GM12865 (cell line): ENCODE data around the gene MTR.

Experiments used
- DNase-seq: peaks from one replicate; pipeline ENCODE4 v3.0.0; 2010; ENCODE audit warnings: low read depth
- H3K4me3 ChIP-seq: 2 replicates; pipeline ENCODE4 v1.5.1; 2011; ENCODE audit warnings: mild to moderate bottlenecking, low read depth, low read length, control low read depth
- TF ChIP-seq, protein P1 (sequence below): IDR thresholded peaks from 2 replicates; pipeline ENCODE4 v1.5.1; 2011; ENCODE audit warnings: low read length, control low read depth, low read depth, inconsistent platforms; ENCODE audit not compliant: insufficient read depth; ENCODE audit errors: missing control alignments

The MTR gene

GRCh38 chr1:236945002-236945401 is 149.9 kb downstream of the MTR start:
- TF ChIP-seq, protein P1, sequence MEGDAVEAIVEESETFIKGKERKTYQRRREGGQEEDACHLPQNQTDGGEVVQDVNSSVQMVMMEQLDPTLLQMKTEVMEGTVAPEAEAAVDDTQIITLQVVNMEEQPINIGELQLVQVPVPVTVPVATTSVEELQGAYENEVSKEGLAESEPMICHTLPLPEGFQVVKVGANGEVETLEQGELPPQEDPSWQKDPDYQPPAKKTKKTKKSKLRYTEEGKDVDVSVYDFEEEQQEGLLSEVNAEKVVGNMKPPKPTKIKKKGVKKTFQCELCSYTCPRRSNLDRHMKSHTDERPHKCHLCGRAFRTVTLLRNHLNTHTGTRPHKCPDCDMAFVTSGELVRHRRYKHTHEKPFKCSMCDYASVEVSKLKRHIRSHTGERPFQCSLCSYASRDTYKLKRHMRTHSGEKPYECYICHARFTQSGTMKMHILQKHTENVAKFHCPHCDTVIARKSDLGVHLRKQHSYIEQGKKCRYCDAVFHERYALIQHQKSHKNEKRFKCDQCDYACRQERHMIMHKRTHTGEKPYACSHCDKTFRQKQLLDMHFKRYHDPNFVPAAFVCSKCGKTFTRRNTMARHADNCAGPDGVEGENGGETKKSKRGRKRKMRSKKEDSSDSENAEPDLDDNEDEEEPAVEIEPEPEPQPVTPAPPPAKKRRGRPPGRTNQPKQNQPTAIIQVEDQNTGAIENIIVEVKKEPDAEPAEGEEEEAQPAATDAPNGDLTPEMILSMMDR = no peak
- no peak for DNase-seq
- H3K4me3 ChIP-seq = no peak overlapping the region

GRCh38 chr1:236947794-236948193 is 152.7 kb downstream of the MTR start:
- no peak for DNase-seq
- TF ChIP-seq, protein P1 = no peak
- H3K4me3 ChIP-seq = no peak overlapping the region

- H3K4me3 ChIP-seq = no peak overlapping the region
- TF ChIP-seq, protein P1 = no peak
- DNase-seq = no peak
Observed at GRCh38 chr1:236948381-236948780, 153.3 kb downstream of the MTR start.

DNA sequence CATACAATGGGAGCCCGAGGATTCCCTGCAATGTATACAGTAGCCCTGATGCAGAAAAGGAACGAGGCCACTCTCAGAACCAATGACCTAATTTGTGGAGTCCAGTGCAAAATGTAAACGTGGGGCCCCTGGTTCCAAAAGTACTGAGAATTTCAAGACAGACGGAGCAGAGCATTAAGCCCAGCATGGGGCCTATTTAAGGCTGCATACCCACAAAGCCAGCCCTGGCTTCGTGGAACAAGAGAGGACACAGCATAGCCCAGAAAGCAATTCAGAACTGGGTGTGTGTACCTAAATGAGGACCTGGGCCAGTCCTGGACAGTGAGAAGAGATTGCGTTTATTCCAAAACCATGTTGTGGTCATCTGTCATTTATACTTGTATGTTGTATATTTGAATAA is 153.9 kb downstream of the MTR start:
- DNase-seq = no peak
- TF ChIP-seq, protein P1 = no peak

GRCh38 chr1:236950365-236950764 is 155.3 kb downstream of the MTR start:
- no peak overlapping the region for H3K4me3 ChIP-seq
- TF ChIP-seq, protein P1 = no peak
- DNase-seq = no peak

More for the DNA sequence above, 153.9 kb downstream of the MTR start:
- no peak overlapping the region for H3K4me3 ChIP-seq

- no peak for DNase-seq
- no peak overlapping the region for H3K4me3 ChIP-seq
- TF ChIP-seq, protein P1 = no peak
Observed at GRCh38 chr1:236951672-236952071, 156.6 kb downstream of the MTR start.

DNA sequence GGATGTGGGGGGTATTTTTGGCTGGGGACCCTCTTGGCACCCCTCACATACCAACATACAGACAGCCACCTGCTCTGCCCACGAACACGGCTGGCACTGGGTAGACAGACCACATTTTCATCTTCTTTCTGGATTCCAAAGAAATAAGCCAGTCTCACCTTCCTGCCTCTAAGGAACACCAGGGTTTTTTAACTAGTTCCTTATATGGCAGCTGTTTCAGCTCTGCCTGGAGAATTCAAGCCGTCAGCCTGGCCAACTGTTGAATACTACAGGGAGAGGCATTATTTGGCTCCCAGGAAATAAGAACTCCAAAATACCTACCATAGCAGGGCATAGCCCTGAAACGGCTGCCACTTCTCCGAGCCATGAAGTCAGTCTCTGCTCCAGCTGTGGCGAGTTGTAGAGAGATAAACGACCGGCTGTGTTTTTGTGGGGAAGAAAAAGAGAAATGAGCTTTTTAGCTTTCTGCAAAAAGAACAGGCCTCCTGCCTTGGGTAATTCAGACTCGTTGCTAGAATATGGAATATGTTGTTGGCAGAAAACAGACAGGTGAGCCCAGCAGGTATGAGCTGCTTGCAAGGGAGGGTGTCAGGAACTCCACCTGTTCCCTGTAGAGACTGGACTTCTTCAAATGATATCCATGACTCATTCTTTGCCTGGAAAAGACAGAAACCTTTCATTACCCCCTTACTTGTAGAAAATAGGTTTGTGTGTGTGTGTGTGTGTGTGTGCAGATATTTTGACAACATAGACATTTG is 157.3 kb downstream of the MTR start:
- no peak for DNase-seq
- TF ChIP-seq, protein P1 = no peak
- no peak overlapping the region for H3K4me3 ChIP-seq
